Stomach (tissue), 4 donors: ENCODE measurements around the gene LDB2.

ENCODE experiments used
- POLR2A ChIP-seq, 4 donors: fragments of 450-650 bp; IDR thresholded peaks; one replicate each; pipeline ENCODE4 v1.6.1; 2016; ENCODE audit warnings: antibody characterized with exemption in 4 of 4, control low read depth in 2 of 4, mild to moderate bottlenecking in 1 of 4, moderate library complexity in 1 of 4
- TF ChIP-seq, protein P1 (sequence below), 7 experiments: fragments of 450-650 bp in 4 of 7; fragments of 200-600 bp in 3 of 7; sonication (generic) in 3 of 7; IDR thresholded peaks; one replicate each; pipeline ENCODE4 v1.5.1; 2016 to 2019; ENCODE audit warnings: antibody characterized with exemption in 7 of 7, control low read depth in 2 of 7, mild to moderate bottlenecking in 1 of 7

DNA sequence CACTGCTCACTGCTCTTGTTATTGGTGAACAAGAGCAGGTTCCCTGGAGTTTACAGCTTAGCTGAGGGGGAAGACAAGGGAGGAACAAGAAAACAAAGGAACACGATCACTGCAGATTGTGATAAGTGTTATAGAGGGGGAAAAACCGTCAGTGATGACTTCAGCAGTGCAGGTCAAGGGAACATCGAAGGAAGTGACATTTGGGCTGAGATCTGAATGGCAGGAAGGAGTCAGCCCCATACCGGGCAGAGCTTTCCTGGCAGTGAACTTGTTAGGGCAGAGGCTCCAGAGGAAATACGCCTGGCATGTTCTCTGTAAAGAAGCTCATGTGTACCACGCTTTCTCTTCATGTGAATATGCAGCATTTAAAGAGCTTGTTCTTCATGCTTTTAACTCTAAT lies 78.1 kb downstream of the LDB2 start:
- TF ChIP-seq, protein P1, sequence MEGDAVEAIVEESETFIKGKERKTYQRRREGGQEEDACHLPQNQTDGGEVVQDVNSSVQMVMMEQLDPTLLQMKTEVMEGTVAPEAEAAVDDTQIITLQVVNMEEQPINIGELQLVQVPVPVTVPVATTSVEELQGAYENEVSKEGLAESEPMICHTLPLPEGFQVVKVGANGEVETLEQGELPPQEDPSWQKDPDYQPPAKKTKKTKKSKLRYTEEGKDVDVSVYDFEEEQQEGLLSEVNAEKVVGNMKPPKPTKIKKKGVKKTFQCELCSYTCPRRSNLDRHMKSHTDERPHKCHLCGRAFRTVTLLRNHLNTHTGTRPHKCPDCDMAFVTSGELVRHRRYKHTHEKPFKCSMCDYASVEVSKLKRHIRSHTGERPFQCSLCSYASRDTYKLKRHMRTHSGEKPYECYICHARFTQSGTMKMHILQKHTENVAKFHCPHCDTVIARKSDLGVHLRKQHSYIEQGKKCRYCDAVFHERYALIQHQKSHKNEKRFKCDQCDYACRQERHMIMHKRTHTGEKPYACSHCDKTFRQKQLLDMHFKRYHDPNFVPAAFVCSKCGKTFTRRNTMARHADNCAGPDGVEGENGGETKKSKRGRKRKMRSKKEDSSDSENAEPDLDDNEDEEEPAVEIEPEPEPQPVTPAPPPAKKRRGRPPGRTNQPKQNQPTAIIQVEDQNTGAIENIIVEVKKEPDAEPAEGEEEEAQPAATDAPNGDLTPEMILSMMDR (IDR thresholded peaks at IDR 0.05), result no peak
- TF ChIP-seq POLR2A (IDR thresholded peaks at IDR 0.05), result no peak
